Mesothelial cell of epicardium (in vitro differentiated cells): ENCODE data around the gene EPB41L5. TPM values are rescaled to one million over a fixed set of nuclear protein-coding genes. Genes with fewer than 3 reads are reported as not detected.

Experiments used
- DNase-seq, 2 experiments: peaks; one replicate each; pipeline ENCODE4 v3.0.0; 2021; ENCODE audit warnings: low spot score in 2 of 2; ENCODE audit not compliant: unreplicated experiment in 2 of 2
- H3K27ac Mint-ChIP-seq: 2 replicates; pipeline ENCODE4 v1.8.0; 2021; ENCODE audit warnings: mixed read lengths
- H3K27me3 Mint-ChIP-seq: 2 replicates; pipeline ENCODE4 v1.8.0; 2021; ENCODE audit warnings: low read depth, mixed read lengths
- H3K36me3 Mint-ChIP-seq: 2 replicates; pipeline ENCODE4 v1.8.0; 2021; ENCODE audit warnings: mixed read lengths
- H3K4me1 Mint-ChIP-seq: 2 replicates; pipeline ENCODE4 v1.8.0; 2021; ENCODE audit warnings: mixed read lengths
- H3K4me3 Mint-ChIP-seq: 2 replicates; pipeline ENCODE4 v1.8.0; 2021; ENCODE audit warnings: mild to moderate bottlenecking, moderate library complexity, mixed read lengths
- H3K9me3 Mint-ChIP-seq: 2 replicates; pipeline ENCODE4 v1.8.0; 2021; ENCODE audit warnings: mixed read lengths
- total RNA-seq: library from RNA; stranded (reverse); gene quantifications from 3 replicates; pipeline ENCODE4 v1.2.1, GENCODE V29; 2021
- TF ChIP-seq, protein P1 (sequence below): fragments of 200-600 bp; sonication (generic); IDR thresholded peaks from one replicate; pipeline ENCODE4 v1.5.0; 2021; ENCODE audit warnings: antibody characterized with exemption; ENCODE audit not compliant: unreplicated experiment

The EPB41L5 gene
- total RNA-seq, 1 donor from 2014 or later = 43.4 TPM

DNA sequence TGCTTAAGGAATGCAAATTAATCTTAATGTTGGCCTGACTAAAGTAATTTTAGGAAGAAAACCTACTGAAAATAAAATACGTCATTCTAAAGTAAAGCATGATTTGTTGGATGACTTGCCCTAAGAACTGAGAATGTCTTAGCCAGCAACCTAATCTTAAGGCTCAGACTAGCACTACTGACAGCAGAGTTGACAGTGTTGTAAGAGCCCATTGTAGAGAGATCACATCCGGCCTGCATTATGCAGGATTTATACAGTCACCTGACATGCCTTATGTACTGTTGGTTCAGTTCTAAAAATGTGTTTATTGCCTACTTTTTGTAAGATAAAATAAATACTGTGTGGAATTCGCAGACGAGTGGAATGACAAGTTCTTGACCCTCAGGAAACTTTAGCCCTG is 128.0 kb downstream of the EPB41L5 start:
- TF ChIP-seq, protein P1, sequence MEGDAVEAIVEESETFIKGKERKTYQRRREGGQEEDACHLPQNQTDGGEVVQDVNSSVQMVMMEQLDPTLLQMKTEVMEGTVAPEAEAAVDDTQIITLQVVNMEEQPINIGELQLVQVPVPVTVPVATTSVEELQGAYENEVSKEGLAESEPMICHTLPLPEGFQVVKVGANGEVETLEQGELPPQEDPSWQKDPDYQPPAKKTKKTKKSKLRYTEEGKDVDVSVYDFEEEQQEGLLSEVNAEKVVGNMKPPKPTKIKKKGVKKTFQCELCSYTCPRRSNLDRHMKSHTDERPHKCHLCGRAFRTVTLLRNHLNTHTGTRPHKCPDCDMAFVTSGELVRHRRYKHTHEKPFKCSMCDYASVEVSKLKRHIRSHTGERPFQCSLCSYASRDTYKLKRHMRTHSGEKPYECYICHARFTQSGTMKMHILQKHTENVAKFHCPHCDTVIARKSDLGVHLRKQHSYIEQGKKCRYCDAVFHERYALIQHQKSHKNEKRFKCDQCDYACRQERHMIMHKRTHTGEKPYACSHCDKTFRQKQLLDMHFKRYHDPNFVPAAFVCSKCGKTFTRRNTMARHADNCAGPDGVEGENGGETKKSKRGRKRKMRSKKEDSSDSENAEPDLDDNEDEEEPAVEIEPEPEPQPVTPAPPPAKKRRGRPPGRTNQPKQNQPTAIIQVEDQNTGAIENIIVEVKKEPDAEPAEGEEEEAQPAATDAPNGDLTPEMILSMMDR = no peak
- Mint-ChIP-seq H3K4me3 (no peak overlapping the region), H3K27me3 (no peaks in the 10 kb centered on the region), H3K36me3 (peaks cover 31% of the 10 kb centered on the region), H3K9me3 (peaks cover 32% of the 10 kb centered on the region), H3K27ac (no peak overlapping the region), H3K4me1 (no peaks in the 10 kb centered on the region)
- DNase-seq = no peak

DNA sequence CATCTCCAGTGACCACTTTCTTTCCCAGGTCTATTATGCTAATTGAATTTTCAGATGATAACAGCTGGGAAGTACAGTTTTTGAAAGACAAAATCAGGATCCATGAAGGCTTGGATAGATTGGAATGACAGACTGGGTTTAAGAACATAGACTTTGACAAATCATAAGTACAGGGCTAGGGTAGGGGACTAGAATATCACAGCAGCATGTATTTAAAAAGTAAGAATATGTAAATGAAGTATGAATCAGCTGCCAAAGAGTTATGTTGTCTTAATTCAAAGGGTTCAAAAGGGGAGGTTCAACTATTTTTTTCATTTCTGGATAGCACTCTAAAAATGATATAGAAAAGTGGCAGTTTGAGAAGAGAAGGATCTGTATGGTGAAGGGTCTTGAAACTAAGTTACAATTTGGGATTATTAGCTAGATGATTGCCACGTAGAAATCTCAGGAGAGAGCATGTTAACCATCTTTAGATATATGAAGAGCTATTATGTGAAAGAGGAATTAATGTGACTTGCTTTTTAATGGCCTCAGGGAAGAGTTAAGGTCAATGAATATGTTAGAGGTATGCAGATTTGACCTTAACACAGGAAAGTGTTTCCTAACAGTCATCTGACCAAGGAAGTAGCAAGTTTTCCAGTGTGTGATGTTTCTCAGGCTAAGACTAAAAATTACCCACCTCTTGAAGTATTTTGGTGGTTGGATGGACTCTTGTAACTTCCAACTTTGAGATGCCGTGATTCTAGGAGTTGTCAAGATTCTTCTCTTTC is 128.6 kb downstream of the EPB41L5 start:
- Mint-ChIP-seq H3K4me3 (no peak overlapping the region), H3K27me3 (no peaks in the 10 kb centered on the region), H3K36me3 (peaks cover 29% of the 10 kb centered on the region), H3K9me3 (peaks cover 26% of the 10 kb centered on the region), H3K4me1 (no peaks in the 10 kb centered on the region), H3K27ac (no peak overlapping the region)
- no peak for DNase-seq
- TF ChIP-seq, protein P1 = no peak

DNA sequence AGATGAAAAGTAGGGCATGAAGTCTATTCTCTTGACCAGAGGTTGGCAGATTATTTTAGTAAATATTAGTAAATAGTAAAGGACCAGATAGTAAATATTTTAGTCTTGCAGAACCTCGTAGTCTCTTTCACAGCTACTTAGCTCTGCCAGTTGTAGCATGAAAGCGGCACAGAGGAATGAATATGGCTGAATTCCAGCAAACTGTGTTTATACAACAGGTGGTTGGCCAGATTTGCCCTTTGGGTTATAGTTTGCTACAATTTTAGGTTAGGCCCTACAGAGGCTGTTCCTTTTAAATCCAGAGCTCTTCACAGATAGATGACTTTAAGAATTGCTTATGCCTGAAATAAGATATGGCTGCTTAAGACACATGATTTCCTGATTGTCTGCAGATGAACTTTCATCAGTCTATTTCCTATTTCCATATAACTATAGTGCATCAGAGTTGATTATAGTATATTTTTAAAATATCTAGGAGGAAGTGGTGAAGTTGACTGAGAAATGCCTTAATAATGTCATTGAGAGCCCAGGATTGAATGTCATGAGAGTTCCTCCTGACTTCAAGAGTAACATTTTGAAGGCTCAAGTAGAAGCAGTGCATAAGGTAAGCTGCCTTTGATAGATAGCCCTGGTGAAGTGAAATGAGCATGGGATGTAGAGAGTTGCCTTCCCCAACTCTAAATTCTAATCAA is 129.8 kb downstream of the EPB41L5 start:
- Mint-ChIP-seq H3K27me3 (no peaks in the 10 kb centered on the region), H3K27ac (no peak overlapping the region), H3K9me3 (peaks cover 15% of the 10 kb centered on the region), H3K4me1 (no peaks in the 10 kb centered on the region), H3K36me3 (peaks cover 24% of the 10 kb centered on the region), H3K4me3 (no peak overlapping the region)
- no peak for DNase-seq
- TF ChIP-seq, protein P1 = no peak

DNA sequence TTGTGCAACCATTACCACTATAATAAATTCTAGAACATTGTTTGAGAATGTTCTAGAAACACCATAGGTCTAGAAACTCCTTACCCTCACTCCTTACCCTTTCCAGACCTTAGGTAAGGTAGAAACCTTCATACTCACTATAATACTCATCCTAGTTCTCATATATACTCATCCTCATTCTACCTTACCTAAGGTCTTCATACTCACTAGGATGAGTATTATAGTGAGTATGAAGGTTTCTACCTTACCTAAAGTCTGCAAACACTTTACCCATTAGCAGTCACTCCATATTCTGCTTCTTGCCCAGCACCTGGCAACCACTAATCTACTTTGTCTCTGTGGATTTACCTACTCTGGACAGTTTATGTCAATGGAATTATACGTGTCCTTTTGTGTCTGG is 135.4 kb downstream of the EPB41L5 start:
- Mint-ChIP-seq H3K27ac (no peak overlapping the region), H3K36me3 (peaks cover 64% of the 10 kb centered on the region), H3K9me3 (peaks cover 34% of the 10 kb centered on the region), H3K27me3 (no peaks in the 10 kb centered on the region), H3K4me1 (no peaks in the 10 kb centered on the region), H3K4me3 (no peak overlapping the region)
- no peak for DNase-seq
- TF ChIP-seq, protein P1 = no peak

DNA sequence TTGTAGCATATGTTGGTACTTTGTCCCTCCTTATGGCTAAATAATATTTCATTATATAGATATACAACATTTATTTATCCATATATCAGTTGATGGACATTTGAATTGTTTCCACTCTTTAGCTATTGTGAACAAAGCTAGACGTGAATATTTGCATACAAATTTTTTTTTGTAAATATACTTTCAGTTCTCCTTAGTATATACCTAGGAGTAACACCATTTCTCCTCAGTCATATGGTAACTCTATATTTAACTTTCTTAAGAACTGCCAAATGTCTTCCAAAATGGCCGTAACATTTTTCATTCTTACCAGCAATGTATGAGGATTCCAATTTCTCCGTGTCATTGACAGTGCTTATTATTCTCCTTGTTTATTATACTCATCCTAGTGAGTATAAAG is 135.8 kb downstream of the EPB41L5 start:
- no peak overlapping the region for H3K4me3 Mint-ChIP-seq
- no peak overlapping the region for H3K27ac Mint-ChIP-seq
- no peak for DNase-seq
- H3K4me1 Mint-ChIP-seq = no peaks in the 10 kb centered on the region
- no peaks in the 10 kb centered on the region for H3K27me3 Mint-ChIP-seq
- H3K36me3 Mint-ChIP-seq = peaks cover 69% of the 10 kb centered on the region
- H3K9me3 Mint-ChIP-seq = peaks cover 39% of the 10 kb centered on the region
- TF ChIP-seq, protein P1 = no peak
